ENCODE results near the gene MEX3D.

GRCh38 chr19:1511318-1512317, 56.5 kb downstream of the MEX3D start:
- TF ChIP-seq CTCF (IDR thresholded peaks at IDR 0.05 in 4 of 5, conservative IDR thresholded peaks at IDR 0.05 in 1 of 5): no peak
- no peak for TF ChIP-seq POLR2A (IDR thresholded peaks at IDR 0.05)
